ENCODE measurements around the gene TOMM20. TPM values are rescaled to one million over a fixed set of nuclear protein-coding genes. Genes with fewer than 3 reads are reported as not detected.

The TOMM20 gene
- total and polyA plus RNA-seq, 9 of the 15 experiments (the other 6 are each of a cell fraction or from before 2014, with no cell fraction given), result 70.6 to 334 (median 159) TPM

GRCh38 chr1:235077571-235078479 lies 50.8 kb downstream of the TOMM20 start (continued):
- no peak for TF ChIP-seq SP2 (IDR thresholded peaks at IDR 0.05; ENCODE audit: extremely low read depth, low read depth, low read length, poor library complexity, severe bottlenecking)
- no peak for TF ChIP-seq POLR3A (IDR thresholded peaks at IDR 0.05; ENCODE audit: borderline replicate concordance, extremely low read depth, insufficient read depth, insufficient read length)
- TF ChIP-seq HNRNPLL (IDR thresholded peaks at IDR 0.05; ENCODE audit: low read depth, low read length, poor library complexity, severe bottlenecking), result no peak
- TF ChIP-seq LEF1 (IDR thresholded peaks at IDR 0.05), result no peak
- TF ChIP-seq ZC3H4 (CRISPR knock-in tag; IDR thresholded peaks at IDR 0.05; ENCODE audit: borderline replicate concordance), result no peak
- TF ChIP-seq ESRRA (IDR thresholded peaks at IDR 0.05; ENCODE audit: borderline replicate concordance, low read depth), result no peak
- TF ChIP-seq CUX1 (CRISPR knock-in tag; IDR thresholded peaks at IDR 0.05), result no peak
- peak; percentile 96 for TF ChIP-seq ELF4 (CRISPR knock-in tag; IDR thresholded peaks at IDR 0.05)
- TF ChIP-seq PHF8 (IDR thresholded peaks at IDR 0.05; ENCODE audit: borderline replicate concordance, low read length), result no peak
- TF ChIP-seq NFE2 (IDR thresholded peaks at IDR 0.05; ENCODE audit: low read depth), result no peak
- TF ChIP-seq CBFB (CRISPR knock-in tag; IDR thresholded peaks at IDR 0.05), result no peak
- no peak; the same call in 1 of the 2 replicates for TF ChIP-seq MCM3 (IDR thresholded peaks at IDR 0.05)
- TF ChIP-seq BCOR (IDR thresholded peaks at IDR 0.05), result peak; percentile 91; the same call in 1 of the 2 replicates
- TF ChIP-seq ZNF79 (CRISPR knock-in tag; IDR thresholded peaks at IDR 0.05; ENCODE audit: low read depth), result no peak
- no peak for TF ChIP-seq RB1 (IDR thresholded peaks at IDR 0.05; ENCODE audit: low read depth)
- no peak for TF ChIP-seq ID3 (CRISPR knock-in tag; IDR thresholded peaks at IDR 0.05)
- no peak for TF ChIP-seq ID3 (tag; IDR thresholded peaks at IDR 0.05)
- no peak for TF ChIP-seq RBM15 (IDR thresholded peaks at IDR 0.05; ENCODE audit: insufficient read depth, low read length)
